Measurements from ENCODE around the gene HAUS3. TPM values are rescaled to one million over a fixed set of nuclear protein-coding genes. Genes with fewer than 3 reads are reported as not detected.

HAUS3 gene
- total and polyA plus RNA-seq, 2 of the 13 experiments (the other 11 are each of a cell fraction or from before 2014, with no cell fraction given): 3.9 to 12.6 TPM

DNA sequence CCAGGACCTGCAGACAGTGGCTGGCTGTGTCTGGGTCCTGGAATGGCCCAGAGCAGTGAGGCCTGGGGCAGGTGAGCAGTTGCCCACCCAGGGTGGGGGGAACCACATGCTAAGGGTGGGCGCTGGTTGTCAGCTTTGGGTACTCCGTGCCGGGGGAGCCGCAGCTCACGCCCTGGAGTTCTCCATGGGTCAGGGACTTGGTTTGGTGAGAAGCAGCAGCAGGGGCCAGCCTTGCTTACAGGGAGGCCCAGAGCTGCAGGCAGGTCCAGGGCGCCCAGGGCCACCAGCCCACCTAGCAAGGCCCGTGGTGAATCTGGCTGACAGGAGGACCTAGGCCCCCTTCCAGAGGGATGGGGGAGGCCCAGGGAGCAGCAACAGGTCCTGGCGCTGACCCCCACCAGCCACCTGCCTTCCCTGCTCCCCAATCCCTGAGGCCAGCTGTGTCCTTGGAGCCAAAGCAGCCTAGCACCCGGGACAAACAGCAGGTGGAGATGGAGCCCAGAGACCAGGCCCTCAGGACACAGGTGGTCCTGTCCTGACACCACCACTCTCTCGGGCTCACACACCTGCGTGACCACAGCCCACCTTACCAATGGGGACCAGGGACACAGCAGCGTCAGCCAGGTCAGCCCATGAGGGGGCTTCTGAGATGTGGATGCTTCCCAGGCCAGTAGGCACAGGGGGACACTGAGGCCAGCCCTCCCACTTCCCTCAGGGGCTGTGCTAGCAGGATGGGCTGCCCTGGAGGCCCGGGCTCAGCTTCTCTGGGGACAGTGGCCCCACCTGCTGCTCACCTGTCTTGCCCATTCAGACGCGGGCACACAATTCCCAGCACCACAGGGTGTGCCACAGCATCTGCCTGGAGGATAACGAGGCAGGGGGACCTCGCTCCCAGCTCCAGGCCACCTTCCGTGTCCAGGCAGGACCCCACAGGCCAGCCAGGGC is 16.4 kb upstream of the HAUS3 start (continued):
- TF ChIP-seq ZNF720 (CRISPR knock-in tag; IDR thresholded peaks at IDR 0.05) (no peak), ZBTB46 (CRISPR knock-in tag; IDR thresholded peaks at IDR 0.05; ENCODE audit: borderline replicate concordance) (no peak), TOE1 (CRISPR knock-in tag; IDR thresholded peaks at IDR 0.05) (no peak), ATRX (CRISPR knock-in tag; IDR thresholded peaks at IDR 0.05; ENCODE audit: borderline replicate concordance) (no peak)
- TF ChIP-seq, protein P1, sequence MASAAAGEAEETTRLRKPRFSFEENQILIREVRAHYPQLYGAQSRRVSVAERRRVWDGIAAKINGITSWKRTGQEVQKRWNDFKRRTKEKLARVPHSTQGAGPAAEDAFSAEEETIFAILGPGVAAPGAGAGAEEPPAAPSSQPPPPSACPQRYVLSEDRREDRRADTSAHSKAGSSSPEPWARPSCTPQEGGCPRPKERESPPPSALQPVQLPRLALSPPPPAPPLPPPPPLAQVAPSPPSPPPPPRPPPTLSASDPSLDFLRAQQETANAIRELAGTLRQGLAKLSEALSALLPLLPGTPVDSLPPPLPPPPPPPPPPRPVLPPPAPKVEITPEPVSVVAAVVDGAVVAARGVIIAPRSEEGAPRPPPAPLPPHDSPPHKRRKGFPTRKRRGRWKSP (CRISPR knock-in tag; IDR thresholded peaks at IDR 0.05): no peak

- intact Hi-C loops (cut with micrococcal nuclease; ENCODE audit: unreplicated experiment): no loop called here
- BruUV-seq (replicated peaks): no TSS peak
- CTCF ChIA-PET (ENCODE audit: low intra/inter-chr PET ratio, low total read pairs): no interaction called here
Measured at GRCh38 chr4:2257361-2258081, 15.6 kb upstream of the HAUS3 start.

More at GRCh38 chr4:2257361-2258081, 15.6 kb upstream of the HAUS3 start:
- no peak overlapping the region for H3K4me3 ChIP-seq (replicated peaks in 1 of 3; ENCODE audit: insufficient read depth in 1 of 3, low read depth in 2 of 3, low read length in 3 of 3)
- H3K27me3 ChIP-seq (ENCODE audit: control insufficient read depth in 1 of 2, insufficient read depth in 2 of 2, low read length in 2 of 2): no peaks in the 10 kb centered on the region
- in situ Hi-C loops (cut with HindIII; ENCODE audit: extremely low pct_ligation_motif_present, low pct_unique_long_range_greater_than_20kb): no loop called here
- H2AFZ ChIP-seq (ENCODE audit: low read length): no peak overlapping the region
- ATAC-seq (no peak), DNase-seq (ENCODE audit: low spot score) (no peak), FAIRE-seq (no peak)
- H4K20me1 ChIP-seq (ENCODE audit: insufficient read depth, low read length): no peaks in the 10 kb centered on the region
- POLR2A ChIA-PET: interaction anchor here (1.4 kb wide), 1 partner anchor 15 kb away, joined by 5 read pairs; the partner anchor contains the start of genes HAUS3 and POLN
- no peaks in the 10 kb centered on the region for H3K9me3 ChIP-seq (ENCODE audit: low read length)
- no peak overlapping the region for H3K9ac ChIP-seq (ENCODE audit: insufficient read depth, low read depth, low read length)
- no peak overlapping the region for H3K4me2 ChIP-seq (ENCODE audit: low read depth, low read length)
- peaks cover 17% of the 10 kb centered on the region for H3K4me1 ChIP-seq (ENCODE audit: insufficient read depth, low read length)
- H3K27ac ChIP-seq (ENCODE audit: extremely low read length, insufficient read depth, low read length): no peak overlapping the region
- H3K79me2 ChIP-seq (ENCODE audit: insufficient read depth, low read length): peaks cover 9% of the 10 kb centered on the region
- WGBS (ENCODE audit: low lambda C conversion rate): 95% methylated on average over 6 of the region's 14 CpGs
- TF ChIP-seq AGO2 (optimal IDR thresholded peaks at IDR 0.05; ENCODE audit: low read depth, low read length) (peak; percentile 33), ISL2 (CRISPR knock-in tag; IDR thresholded peaks at IDR 0.05) (no peak), KLF12 (CRISPR knock-in tag; IDR thresholded peaks at IDR 0.05; ENCODE audit: borderline replicate concordance) (no peak), HNRNPUL1 (IDR thresholded peaks at IDR 0.05; ENCODE audit: low read depth, low read length) (no peak), NKX3-1 (CRISPR knock-in tag; IDR thresholded peaks at IDR 0.05) (no peak), POLR2G (IDR thresholded peaks at IDR 0.05; ENCODE audit: low read depth, low read length) (no peak), TAF1 (CRISPR knock-in tag; IDR thresholded peaks at IDR 0.05) (no peak), ZNF672 (CRISPR knock-in tag; IDR thresholded peaks at IDR 0.05) (no peak)
- TF ChIP-seq, protein P2, sequence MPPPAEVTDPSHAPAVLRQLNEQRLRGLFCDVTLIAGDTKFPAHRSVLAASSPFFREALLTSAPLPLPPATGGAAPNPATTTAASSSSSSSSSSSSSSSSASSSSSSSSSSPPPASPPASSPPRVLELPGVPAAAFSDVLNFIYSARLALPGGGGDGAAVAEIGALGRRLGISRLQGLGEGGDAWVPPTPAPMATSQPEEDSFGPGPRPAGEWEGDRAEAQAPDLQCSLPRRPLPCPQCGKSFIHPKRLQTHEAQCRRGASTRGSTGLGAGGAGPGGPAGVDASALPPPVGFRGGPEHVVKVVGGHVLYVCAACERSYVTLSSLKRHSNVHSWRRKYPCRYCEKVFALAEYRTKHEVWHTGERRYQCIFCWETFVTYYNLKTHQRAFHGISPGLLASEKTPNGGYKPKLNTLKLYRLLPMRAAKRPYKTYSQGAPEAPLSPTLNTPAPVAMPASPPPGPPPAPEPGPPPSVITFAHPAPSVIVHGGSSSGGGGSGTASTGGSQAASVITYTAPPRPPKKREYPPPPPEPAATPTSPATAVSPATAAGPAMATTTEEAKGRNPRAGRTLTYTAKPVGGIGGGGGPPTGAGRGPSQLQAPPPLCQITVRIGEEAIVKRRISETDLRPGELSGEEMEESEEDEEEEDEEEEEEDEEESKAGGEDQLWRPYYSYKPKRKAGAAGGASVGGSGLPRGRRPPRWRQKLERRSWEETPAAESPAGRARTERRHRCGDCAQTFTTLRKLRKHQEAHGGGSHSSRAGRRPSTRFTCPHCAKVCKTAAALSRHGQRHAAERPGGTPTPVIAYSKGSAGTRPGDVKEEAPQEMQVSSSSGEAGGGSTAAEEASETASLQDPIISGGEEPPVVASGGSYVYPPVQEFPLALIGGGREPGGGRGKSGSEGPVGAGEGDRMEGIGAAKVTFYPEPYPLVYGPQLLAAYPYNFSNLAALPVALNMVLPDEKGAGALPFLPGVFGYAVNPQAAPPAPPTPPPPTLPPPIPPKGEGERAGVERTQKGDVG (CRISPR knock-in tag; IDR thresholded peaks at IDR 0.05; ENCODE audit: borderline replicate concordance): no peak
- H3K36me3 ChIP-seq (replicated peaks in 1 of 2; ENCODE audit: control insufficient read depth in 1 of 2, insufficient read depth in 2 of 2, low read length in 2 of 2): peaks cover 9 to 16% of the 10 kb centered on the region in 2 experiments; a peak in 4 of 5 replicates

Measured in HepG2 (cell line).